GM19324 (cell line): ENCODE results near the gene SUGCT.
"Not testable (repeated sequence)": the region's sequence is repeated elsewhere in the genome, so short reads cannot be mapped to it uniquely, and the experiment has no call there.

Experiments used
- ATAC-seq: cut with Tn5 transposase; IDR thresholded peaks from one replicate; pipeline ENCODE4 v1.9.1; 2021; ENCODE audit warnings: mild to moderate bottlenecking, moderate library complexity; ENCODE audit not compliant: unreplicated experiment, low FRiP score

SUGCT gene

GRCh38 chr7:40382145-40382544 lies 247.3 kb downstream of the SUGCT start:
- ATAC-seq, result no peak

GRCh38 chr7:40393660-40394059 lies 258.9 kb downstream of the SUGCT start:
- no peak for ATAC-seq

- ATAC-seq, result no peak
These were observed 259.6 kb downstream of the SUGCT start for GRCh38 chr7:40394400-40394799.

GRCh38 chr7:40400525-40400924 lies 265.7 kb downstream of the SUGCT start:
- no peak for ATAC-seq

- ATAC-seq, result no peak
These were observed 266.6 kb downstream of the SUGCT start for GRCh38 chr7:40401406-40401805.

GRCh38 chr7:40402661-40403060 lies 267.9 kb downstream of the SUGCT start:
- no peak for ATAC-seq

GRCh38 chr7:40403703-40404476 lies 269.1 kb downstream of the SUGCT start:
- ATAC-seq, result no peak

GRCh38 chr7:40405991-40406390 lies 271.2 kb downstream of the SUGCT start:
- no peak for ATAC-seq

GRCh38 chr7:40412323-40412722 lies 277.5 kb downstream of the SUGCT start:
- ATAC-seq, result no peak

- ATAC-seq, result not testable (repeated sequence)
These were observed 279.9 kb downstream of the SUGCT start for GRCh38 chr7:40414704-40415103.

GRCh38 chr7:40418448-40418847 lies 283.6 kb downstream of the SUGCT start:
- ATAC-seq, result no peak

- no peak for ATAC-seq
These were observed 284.2 kb downstream of the SUGCT start for GRCh38 chr7:40418983-40419382.

- no peak for ATAC-seq
These were observed 285.0 kb downstream of the SUGCT start for GRCh38 chr7:40419806-40420205.

GRCh38 chr7:40421433-40421832 lies 286.6 kb downstream of the SUGCT start:
- no peak for ATAC-seq

GRCh38 chr7:40425696-40426095 lies 290.9 kb downstream of the SUGCT start:
- ATAC-seq, result no peak

- no peak for ATAC-seq
These were observed 293.6 kb downstream of the SUGCT start for GRCh38 chr7:40428421-40428820.

- ATAC-seq, result no peak
These were observed 295.0 kb downstream of the SUGCT start for GRCh38 chr7:40429826-40430225.

GRCh38 chr7:40432046-40432445 lies 297.2 kb downstream of the SUGCT start:
- no peak for ATAC-seq

GRCh38 chr7:40436710-40437109 lies 301.9 kb downstream of the SUGCT start:
- no peak for ATAC-seq

- no peak for ATAC-seq
These were observed 302.7 kb downstream of the SUGCT start for GRCh38 chr7:40437498-40437897.

GRCh38 chr7:40437936-40438634 lies 303.3 kb downstream of the SUGCT start:
- ATAC-seq, result no peak

GRCh38 chr7:40439686-40440085 lies 304.9 kb downstream of the SUGCT start:
- no peak for ATAC-seq
